Natural killer cell treated with Interleukin-12 subunit alpha and Interleukin-12 subunit beta and Interleukin-15 and Interleukin-18, amount 100 ng/mL, for 72 hours (primary cell): Measurements from ENCODE around the gene RGS19. TPM values are rescaled to one million over a fixed set of nuclear protein-coding genes. Genes with fewer than 3 reads are reported as not detected.
A peak's percentile ranks its signal among the peaks of the same experiment; 100 is the strongest.
"Not testable (repeated sequence)": the region's sequence is repeated elsewhere in the genome, so short reads cannot be mapped to it uniquely, and the experiment has no call there.

Source experiments
- ATAC-seq, 2 donors: fragments of 150-1000 bp; cut with Tn5 transposase in 1 of 2; sonication (Bioruptor Pico), chemical (Tn5 transposase) in 1 of 2; 2 replicates each; pipeline ENCODE4 v1.10.0; 2021
- DNase-seq: peaks from one replicate; pipeline ENCODE4 v3.0.0; 2022; ENCODE audit warnings: low spot score
- H3K27ac Mint-ChIP-seq, 2 donors: 1 replicate in 1 of 2; 2 replicates in 1 of 2; pipeline ENCODE4 v1.8.0; 2022; ENCODE audit warnings: mixed read lengths in 2 of 2, mild to moderate bottlenecking in 1 of 2, moderate library complexity in 1 of 2
- H3K27me3 Mint-ChIP-seq, 2 donors: 1 replicate in 1 of 2; 2 replicates in 1 of 2; pipeline ENCODE4 v1.8.0; 2022; ENCODE audit warnings: mixed read lengths in 2 of 2
- H3K36me3 Mint-ChIP-seq: one replicate; pipeline ENCODE4 v1.8.0; 2022; ENCODE audit warnings: mixed read lengths
- H3K4me1 Mint-ChIP-seq, 2 donors: 1 replicate in 1 of 2; 2 replicates in 1 of 2; pipeline ENCODE4 v1.8.0; 2022; ENCODE audit warnings: low read depth in 2 of 2, mixed read lengths in 2 of 2, mild to moderate bottlenecking in 1 of 2
- H3K4me3 Mint-ChIP-seq: one replicate; pipeline ENCODE4 v1.8.0; 2022; ENCODE audit warnings: mixed read lengths
- H3K9me3 Mint-ChIP-seq: 2 replicates; pipeline ENCODE4 v1.8.0; 2022; ENCODE audit warnings: mixed read lengths
- total RNA-seq, 2 donors: library from RNA; stranded (reverse); gene quantifications; one replicate each; pipeline ENCODE4 v1.2.3, GENCODE V29; 2022

The RGS19 gene
- total RNA-seq, 2 donors from 2014 or later: 27.1 to 33.4 TPM

- no peak for DNase-seq
- Mint-ChIP-seq H3K36me3 (no peaks in the 10 kb centered on the region), H3K4me3 (no peak overlapping the region), H3K9me3 (peaks cover 4% of the 10 kb centered on the region), H3K27me3 (no peaks in the 10 kb centered on the region), H3K27ac (no peak overlapping the region), H3K4me1 (peaks cover 0 to 4% of the 10 kb centered on the region in 2 donors)
- no peak for ATAC-seq
These were observed 16.1 kb upstream of the RGS19 start for GRCh38 chr20:64095455-64095854.

GRCh38 chr20:64093013-64093503, 13.7 kb upstream of the RGS19 start:
- Mint-ChIP-seq H3K4me1 (peaks cover 0 to 4% of the 10 kb centered on the region in 2 donors), H3K27ac (no peak overlapping the region), H3K27me3 (peaks cover 6 to 10% of the 10 kb centered on the region in 2 donors), H3K9me3 (peaks cover 4% of the 10 kb centered on the region), H3K4me3 (no peak overlapping the region), H3K36me3 (no peaks in the 10 kb centered on the region)
- ATAC-seq: no peak
- DNase-seq: no peak

- H3K27me3 Mint-ChIP-seq: peaks cover 6 to 10% of the 10 kb centered on the region in 2 donors
- ATAC-seq (peak in 1 of 2 donors; percentile 36), DNase-seq (no peak)
- H3K36me3 Mint-ChIP-seq: no peaks in the 10 kb centered on the region
- no peak overlapping the region for H3K27ac Mint-ChIP-seq
- H3K4me1 Mint-ChIP-seq: peaks cover 0 to 4% of the 10 kb centered on the region in 2 donors
- peaks cover 4% of the 10 kb centered on the region for H3K9me3 Mint-ChIP-seq
- H3K4me3 Mint-ChIP-seq: no peak overlapping the region
These were observed 13.1 kb upstream of the RGS19 start for GRCh38 chr20:64092258-64093012.

GRCh38 chr20:64091770-64092169, 12.5 kb upstream of the RGS19 start:
- Mint-ChIP-seq H3K9me3 (peaks cover 2% of the 10 kb centered on the region), H3K27me3 (peaks cover 6 to 10% of the 10 kb centered on the region in 2 donors), H3K27ac (no peak overlapping the region), H3K36me3 (no peaks in the 10 kb centered on the region), H3K4me1 (peaks cover 0 to 1% of the 10 kb centered on the region in 2 donors), H3K4me3 (no peak overlapping the region)
- ATAC-seq (peak; percentile 7 to 47), DNase-seq (no peak)

GRCh38 chr20:64091340-64091739, 12.0 kb upstream of the RGS19 start:
- no peak overlapping the region for H3K4me3 Mint-ChIP-seq
- no peaks in the 10 kb centered on the region for H3K9me3 Mint-ChIP-seq
- H3K27me3 Mint-ChIP-seq: peaks cover 6 to 10% of the 10 kb centered on the region in 2 donors

GRCh38 chr20:64090165-64090564, 10.8 kb upstream of the RGS19 start:
- Mint-ChIP-seq H3K36me3 (no peaks in the 10 kb centered on the region), H3K27ac (no peak overlapping the region), H3K4me3 (no peak overlapping the region), H3K9me3 (no peaks in the 10 kb centered on the region), H3K27me3 (peaks cover 9 to 10% of the 10 kb centered on the region in 2 donors), H3K4me1 (no peaks in the 10 kb centered on the region)
- ATAC-seq (no peak), DNase-seq (no peak)

More at GRCh38 chr20:64091340-64091739, 12.0 kb upstream of the RGS19 start:
- H3K36me3 Mint-ChIP-seq: no peaks in the 10 kb centered on the region
- ATAC-seq (peak; percentile 6 to 21), DNase-seq (no peak)
- no peaks in the 10 kb centered on the region for H3K4me1 Mint-ChIP-seq
- no peak overlapping the region for H3K27ac Mint-ChIP-seq

GRCh38 chr20:64088586-64088985, 9.3 kb upstream of the RGS19 start:
- ATAC-seq, H3K9me3 Mint-ChIP-seq, H3K4me3 Mint-ChIP-seq, H3K36me3 Mint-ChIP-seq, H3K4me1 Mint-ChIP-seq, DNase-seq, H3K27ac Mint-ChIP-seq: not testable (repeated sequence)
- peaks cover 14 to 15% of the 10 kb centered on the region in 2 donors for H3K27me3 Mint-ChIP-seq

- not testable (repeated sequence) for H3K9me3 Mint-ChIP-seq, H3K4me3 Mint-ChIP-seq, H3K27ac Mint-ChIP-seq, H3K36me3 Mint-ChIP-seq, ATAC-seq, DNase-seq
- Mint-ChIP-seq H3K27me3 (peaks cover 14 to 15% of the 10 kb centered on the region in 2 donors), H3K4me1 (peaks cover 4 to 14% of the 10 kb centered on the region in 2 donors)
These were observed 8.0 kb upstream of the RGS19 start for GRCh38 chr20:64087226-64087825.

- H3K4me1 Mint-ChIP-seq: peaks cover 8 to 20% of the 10 kb centered on the region in 2 donors
- no peaks in the 10 kb centered on the region for H3K36me3 Mint-ChIP-seq
- no peak for ATAC-seq
- no peak overlapping the region for H3K27ac Mint-ChIP-seq
- peaks cover 14 to 15% of the 10 kb centered on the region in 2 donors for H3K27me3 Mint-ChIP-seq
- DNase-seq: no peak
- no peak overlapping the region for H3K4me3 Mint-ChIP-seq
- no peaks in the 10 kb centered on the region for H3K9me3 Mint-ChIP-seq
These were observed 7.5 kb upstream of the RGS19 start for GRCh38 chr20:64086801-64087200.

GRCh38 chr20:64084685-64085152, 5.4 kb upstream of the RGS19 start:
- no peaks in the 10 kb centered on the region for H3K36me3 Mint-ChIP-seq
- H3K27me3 Mint-ChIP-seq: peaks cover 14 to 15% of the 10 kb centered on the region in 2 donors
- H3K4me1 Mint-ChIP-seq: peaks cover 10 to 24% of the 10 kb centered on the region in 2 donors
- ATAC-seq (no peak), DNase-seq (no peak)
- no peak overlapping the region for H3K27ac Mint-ChIP-seq
- no peaks in the 10 kb centered on the region for H3K9me3 Mint-ChIP-seq
- peak overlapping the region; percentile 77 for H3K4me3 Mint-ChIP-seq

GRCh38 chr20:64083804-64084684, 4.7 kb upstream of the RGS19 start, which contains the start of gene LKAAEAR1:
Gene LKAAEAR1 (minus strand): TSS chr20:64084398. CDS start chr20:64084219, 179 bp downstream.
- peaks cover 13 to 14% of the 10 kb centered on the region in 2 donors for H3K27me3 Mint-ChIP-seq
- peak within 1 kb of the TSS; percentile 77 for H3K4me3 Mint-ChIP-seq
- H3K4me1 Mint-ChIP-seq: peaks cover 10 to 26% of the 10 kb centered on the region in 2 donors
- H3K27ac Mint-ChIP-seq: no peak within 1 kb of the TSS
- H3K9me3 Mint-ChIP-seq: no peaks in the 10 kb centered on the region
- no peaks in the 10 kb centered on the region for H3K36me3 Mint-ChIP-seq
- no peak for DNase-seq
- no peak for ATAC-seq

- Mint-ChIP-seq H3K27ac (no peak overlapping the region), H3K4me3 (peak overlapping the region; percentile 65), H3K27me3 (peaks cover 7 to 12% of the 10 kb centered on the region in 2 donors), H3K9me3 (no peaks in the 10 kb centered on the region), H3K4me1 (peaks cover 10 to 28% of the 10 kb centered on the region in 2 donors), H3K36me3 (no peaks in the 10 kb centered on the region)
- peak; percentile 77 for DNase-seq
- peak; percentile 52 to 71 for ATAC-seq
These were observed 4.1 kb upstream of the RGS19 start for GRCh38 chr20:64083378-64083803.

- H3K4me1 Mint-ChIP-seq: peaks cover 12 to 29% of the 10 kb centered on the region in 2 donors
- DNase-seq (no peak), ATAC-seq (no peak)
- no peaks in the 10 kb centered on the region for H3K36me3 Mint-ChIP-seq
- peaks cover 5 to 8% of the 10 kb centered on the region in 2 donors for H3K27me3 Mint-ChIP-seq
- H3K4me3 Mint-ChIP-seq: peak overlapping the region; percentile 65
- H3K27ac Mint-ChIP-seq: no peak overlapping the region
- H3K9me3 Mint-ChIP-seq: no peaks in the 10 kb centered on the region
These were observed 3.6 kb upstream of the RGS19 start for GRCh38 chr20:64082820-64083377.
